Muscle of leg (tissue), 11 donors: ENCODE results near the gene WNT5B. TPM values are rescaled to one million over a fixed set of nuclear protein-coding genes. Genes with fewer than 3 reads are reported as not detected.

Source experiments
- DNase-seq: peaks from one replicate; pipeline ENCODE4 v3.0.0; 2013
- H3K27ac ChIP-seq: one replicate; pipeline ENCODE4 v1.5.1; 2013; ENCODE audit warnings: mild to moderate bottlenecking, low read length, control low read depth
- H3K27me3 ChIP-seq: one replicate; pipeline ENCODE4 v1.6.1; 2013; ENCODE audit warnings: low read length; ENCODE audit not compliant: control insufficient read depth, insufficient read depth
- H3K36me3 ChIP-seq: one replicate; pipeline ENCODE4 v1.6.1; 2013; ENCODE audit warnings: low read length; ENCODE audit not compliant: control insufficient read depth, insufficient read depth
- H3K4me1 ChIP-seq: one replicate; pipeline ENCODE4 v1.6.1; 2013; ENCODE audit warnings: low read length; ENCODE audit not compliant: control insufficient read depth, insufficient read depth
- H3K4me3 ChIP-seq: one replicate; pipeline ENCODE4 v1.5.1; 2013; ENCODE audit warnings: low read length, control low read depth
- H3K9me3 ChIP-seq: replicated peaks from 2 replicates; pipeline ENCODE4 v1.6.1; 2013; ENCODE audit warnings: low read depth, low read length; ENCODE audit not compliant: control insufficient read depth
- WGBS: methylation state at CpG from one replicate; pipeline ENCODE4 v1.1.5; 2013; ENCODE audit warnings: missing lambda C conversion rate; ENCODE audit not compliant: insufficient coverage; 5-methylcytosine and 5-hydroxymethylcytosine counted together
- polyA plus RNA-seq, 8 donors: library from polyadenylated mRNA; unstranded; fragments of 120-200 nt; gene quantifications; one replicate each; pipeline versions ENCODE4 v1.2.1 to v1.2.3, GENCODE V29; 2013; ENCODE audit warnings: inconsistent platforms in 1 of 8, low replicate concordance in 1 of 8; ENCODE audit not compliant: insufficient read length in 8 of 8, insufficient read depth in 1 of 8
- total RNA-seq: library from RNA; stranded (reverse); fragments of 120-200 nt; gene quantifications from one replicate; pipeline ENCODE4 v1.2.4, GENCODE V29; 2013

WNT5B gene
- total and polyA plus RNA-seq, 9 donors = 22.2 to 38.8 (median 29.6) TPM

GRCh38 chr12:1650260-1650977 lies 21.4 kb downstream of the WNT5B start:
- H3K4me3 ChIP-seq = no peak overlapping the region
- H3K27ac ChIP-seq = peak overlapping the region; percentile 6
- peaks cover 6% of the 10 kb centered on the region for H3K4me1 ChIP-seq
- peak; percentile 63 for DNase-seq
- WGBS = 12% methylated on average over 3 of the region's 5 CpGs
- H3K36me3 ChIP-seq = peaks cover 28% of the 10 kb centered on the region
- no peaks in the 10 kb centered on the region for H3K27me3 ChIP-seq
- no peaks in the 10 kb centered on the region for H3K9me3 ChIP-seq

- DNase-seq = no peak
- H3K4me3 ChIP-seq = no peak overlapping the region
- 33% methylated on average over 2 of the region's 6 CpGs for WGBS
- H3K27me3 ChIP-seq = no peaks in the 10 kb centered on the region
- peaks cover 6% of the 10 kb centered on the region for H3K4me1 ChIP-seq
- H3K36me3 ChIP-seq = peaks cover 28% of the 10 kb centered on the region
- no peaks in the 10 kb centered on the region for H3K9me3 ChIP-seq
- H3K27ac ChIP-seq = no peak overlapping the region
Observed at GRCh38 chr12:1650978-1651361, 21.9 kb downstream of the WNT5B start.

- Histone ChIP-seq H3K4me3 (no peak overlapping the region), H3K27me3 (no peaks in the 10 kb centered on the region), H3K27ac (no peak overlapping the region), H3K4me1 (peaks cover 6% of the 10 kb centered on the region), H3K36me3 (peaks cover 20% of the 10 kb centered on the region), H3K9me3 (no peaks in the 10 kb centered on the region)
- DNase-seq = no peak
Observed at GRCh38 chr12:1651946-1652345, 22.9 kb downstream of the WNT5B start.

GRCh38 chr12:1655225-1655788 lies 26.3 kb downstream of the WNT5B start:
- H3K27me3 ChIP-seq = no peaks in the 10 kb centered on the region
- no peak for DNase-seq
- H3K4me3 ChIP-seq = no peak overlapping the region
- no peaks in the 10 kb centered on the region for H3K9me3 ChIP-seq
- H3K36me3 ChIP-seq = peaks cover 3% of the 10 kb centered on the region
- H3K4me1 ChIP-seq = peaks cover 6% of the 10 kb centered on the region
- no peak overlapping the region for H3K27ac ChIP-seq
- 63% methylated on average over 4 of the region's 6 CpGs for WGBS

GRCh38 chr12:1656902-1657301 lies 27.9 kb downstream of the WNT5B start:
- Histone ChIP-seq H3K4me3 (no peak overlapping the region), H3K9me3 (no peaks in the 10 kb centered on the region), H3K27ac (no peak overlapping the region), H3K36me3 (no peaks in the 10 kb centered on the region), H3K4me1 (peaks cover 6% of the 10 kb centered on the region), H3K27me3 (no peaks in the 10 kb centered on the region)
- WGBS = 77% methylated on average over 10 of the region's 12 CpGs
- no peak for DNase-seq

GRCh38 chr12:1657688-1658087 lies 28.7 kb downstream of the WNT5B start:
- H3K4me3 ChIP-seq = no peak overlapping the region
- H3K9me3 ChIP-seq = no peaks in the 10 kb centered on the region
- peak; percentile 41 for DNase-seq
- no peaks in the 10 kb centered on the region for H3K36me3 ChIP-seq
- peaks cover 9% of the 10 kb centered on the region for H3K4me1 ChIP-seq
- H3K27ac ChIP-seq = no peak overlapping the region
- no CpG with 5 or more reads among the region's 1 CpG for WGBS
- H3K27me3 ChIP-seq = peaks cover 1% of the 10 kb centered on the region

GRCh38 chr12:1660304-1661187 lies 31.5 kb downstream of the WNT5B start:
- no peaks in the 10 kb centered on the region for H3K36me3 ChIP-seq
- peaks cover 8% of the 10 kb centered on the region for H3K27me3 ChIP-seq
- H3K27ac ChIP-seq = peak overlapping the region; percentile 74
- no peaks in the 10 kb centered on the region for H3K9me3 ChIP-seq
- H3K4me1 ChIP-seq = peaks cover 12% of the 10 kb centered on the region
- no peak overlapping the region for H3K4me3 ChIP-seq
- 26% methylated on average over 4 of the region's 20 CpGs for WGBS
- DNase-seq = peak; percentile 46

- DNase-seq = peak; percentile 91
- Histone ChIP-seq H3K4me1 (peaks cover 12% of the 10 kb centered on the region), H3K27ac (peak overlapping the region; percentile 77), H3K36me3 (no peaks in the 10 kb centered on the region), H3K4me3 (peak overlapping the region; percentile 69), H3K9me3 (no peaks in the 10 kb centered on the region), H3K27me3 (peaks cover 8% of the 10 kb centered on the region)
- under 1% methylated on average over 43 of the region's 69 CpGs for WGBS
Observed at GRCh38 chr12:1661553-1662335, 32.7 kb downstream of the WNT5B start.

- H3K27ac ChIP-seq = no peak overlapping the region
- DNase-seq = peak; percentile 49
- peaks cover 8% of the 10 kb centered on the region for H3K27me3 ChIP-seq
- 5% methylated on average over 46 of the region's 46 CpGs for WGBS
- peak overlapping the region; percentile 31 for H3K4me3 ChIP-seq
- H3K9me3 ChIP-seq = no peaks in the 10 kb centered on the region
- no peaks in the 10 kb centered on the region for H3K36me3 ChIP-seq
- peaks cover 12% of the 10 kb centered on the region for H3K4me1 ChIP-seq
Observed at GRCh38 chr12:1662761-1663439, 33.9 kb downstream of the WNT5B start.
